Cerebellar nuclear complex (tissue), 1 donor: ENCODE results near the gene IGDCC3.

Experiments used
- DNase-seq, 2 experiments: peaks; one replicate each; lab custom pipeline; 2025; lab: John Stamatoyannopoulos, UW

The IGDCC3 gene

GRCh38 chr15:65388306-65389080 lies 10.7 kb upstream of the IGDCC3 start:
- no peak for DNase-seq

- DNase-seq: no peak
Observed at GRCh38 chr15:65386886-65387285, 9.1 kb upstream of the IGDCC3 start.

- no peak for DNase-seq
Observed at GRCh38 chr15:65386376-65386775, 8.6 kb upstream of the IGDCC3 start.

DNA sequence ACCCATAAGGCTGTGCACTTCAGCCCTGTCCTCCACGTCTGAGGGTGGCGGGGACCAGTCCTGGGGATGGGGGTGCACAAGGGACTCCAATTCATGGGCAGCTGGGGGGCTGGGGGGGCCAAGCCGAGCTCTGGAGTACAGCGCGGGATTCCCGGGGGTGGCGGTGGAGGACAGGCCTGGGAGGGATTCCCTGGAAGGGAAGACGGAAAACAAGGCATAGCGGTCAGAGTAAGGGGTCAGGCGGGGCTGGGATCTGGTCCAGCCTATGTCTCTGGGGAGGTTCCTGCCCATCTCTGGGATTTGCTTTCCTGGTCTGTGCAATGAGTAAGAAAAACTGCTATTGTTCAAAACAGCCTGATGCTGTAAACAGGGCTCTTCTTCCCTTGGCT lies 8.1 kb upstream of the IGDCC3 start:
- DNase-seq: no peak

DNA sequence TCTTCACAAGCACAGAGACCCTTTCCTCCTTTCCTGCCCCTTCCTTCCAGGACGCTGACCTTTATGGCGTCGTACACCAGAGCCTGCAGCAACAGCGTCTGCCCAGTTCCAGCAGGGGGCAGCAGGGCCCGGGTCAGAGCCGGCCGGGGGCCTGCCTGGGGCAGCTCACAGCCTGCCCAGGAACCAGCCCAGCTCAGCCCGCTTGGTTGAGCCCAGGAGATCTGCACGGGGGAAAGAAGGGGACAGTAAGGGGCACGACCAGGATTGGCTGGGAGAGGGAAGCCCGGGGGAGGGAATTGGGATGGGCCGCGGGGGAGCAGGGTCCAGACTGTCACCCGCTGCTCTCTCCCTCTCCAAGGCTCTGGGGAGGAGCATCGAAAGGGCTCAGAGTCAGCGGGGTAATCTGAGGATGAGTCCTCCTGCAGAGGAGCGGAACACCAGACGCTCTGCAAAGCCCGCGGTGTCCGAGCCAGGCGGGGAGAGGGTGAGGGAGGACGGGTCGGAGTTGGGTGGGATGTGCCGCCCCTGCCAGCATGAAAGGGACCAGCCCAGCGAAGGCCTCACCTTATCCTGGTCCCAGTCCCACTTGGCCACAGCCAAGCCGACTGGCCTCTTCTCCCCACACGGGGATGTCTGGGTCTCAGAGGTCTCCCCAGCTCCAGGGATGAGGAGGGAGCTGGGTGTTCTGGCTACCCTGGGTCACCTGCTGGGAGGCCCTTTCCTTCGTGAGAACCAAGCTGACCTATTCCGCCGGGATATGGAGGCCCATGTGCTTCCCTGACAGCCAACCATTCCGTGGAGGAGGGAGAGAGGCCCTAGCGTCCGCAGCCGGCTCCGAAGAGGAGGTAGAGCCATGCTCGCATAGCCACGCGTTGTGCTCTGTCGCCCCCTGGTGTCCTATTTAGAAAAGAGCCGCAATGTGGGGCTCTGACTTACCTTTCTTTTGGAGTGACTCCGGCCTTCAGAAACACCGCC lies 7.4 kb upstream of the IGDCC3 start:
- DNase-seq: peak; percentile 21 to 79

DNA sequence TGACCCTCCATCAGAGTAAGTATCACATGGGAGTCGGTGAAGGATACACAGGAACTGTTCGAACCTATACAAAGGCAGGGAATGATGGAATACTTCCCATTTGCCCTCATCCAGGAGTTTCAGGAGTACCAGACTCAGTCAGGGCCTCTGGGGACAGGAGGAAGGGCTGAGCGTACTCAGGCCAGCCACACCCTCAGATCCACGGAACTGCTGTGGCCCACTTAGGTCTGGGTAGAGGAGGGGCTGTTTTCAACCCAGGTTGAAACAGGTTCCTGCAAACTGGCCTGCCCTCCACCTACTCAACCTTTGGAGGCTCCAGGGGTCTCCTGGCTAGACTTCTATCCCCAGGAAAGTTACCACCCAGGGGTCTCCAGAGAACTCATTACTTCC lies 6.7 kb upstream of the IGDCC3 start:
- DNase-seq: no peak

GRCh38 chr15:65383991-65384390 lies 6.2 kb upstream of the IGDCC3 start:
- DNase-seq: no peak

GRCh38 chr15:65383456-65383855 lies 5.7 kb upstream of the IGDCC3 start:
- no peak for DNase-seq

- no peak for DNase-seq
Observed at GRCh38 chr15:65382921-65383320, 5.1 kb upstream of the IGDCC3 start.

- no peak for DNase-seq
Observed at GRCh38 chr15:65382146-65382491, 4.3 kb upstream of the IGDCC3 start.

- no peak for DNase-seq
Observed at GRCh38 chr15:65381445-65382145, 3.8 kb upstream of the IGDCC3 start.

GRCh38 chr15:65379986-65380385 lies 2.2 kb upstream of the IGDCC3 start:
- DNase-seq: no peak

DNA sequence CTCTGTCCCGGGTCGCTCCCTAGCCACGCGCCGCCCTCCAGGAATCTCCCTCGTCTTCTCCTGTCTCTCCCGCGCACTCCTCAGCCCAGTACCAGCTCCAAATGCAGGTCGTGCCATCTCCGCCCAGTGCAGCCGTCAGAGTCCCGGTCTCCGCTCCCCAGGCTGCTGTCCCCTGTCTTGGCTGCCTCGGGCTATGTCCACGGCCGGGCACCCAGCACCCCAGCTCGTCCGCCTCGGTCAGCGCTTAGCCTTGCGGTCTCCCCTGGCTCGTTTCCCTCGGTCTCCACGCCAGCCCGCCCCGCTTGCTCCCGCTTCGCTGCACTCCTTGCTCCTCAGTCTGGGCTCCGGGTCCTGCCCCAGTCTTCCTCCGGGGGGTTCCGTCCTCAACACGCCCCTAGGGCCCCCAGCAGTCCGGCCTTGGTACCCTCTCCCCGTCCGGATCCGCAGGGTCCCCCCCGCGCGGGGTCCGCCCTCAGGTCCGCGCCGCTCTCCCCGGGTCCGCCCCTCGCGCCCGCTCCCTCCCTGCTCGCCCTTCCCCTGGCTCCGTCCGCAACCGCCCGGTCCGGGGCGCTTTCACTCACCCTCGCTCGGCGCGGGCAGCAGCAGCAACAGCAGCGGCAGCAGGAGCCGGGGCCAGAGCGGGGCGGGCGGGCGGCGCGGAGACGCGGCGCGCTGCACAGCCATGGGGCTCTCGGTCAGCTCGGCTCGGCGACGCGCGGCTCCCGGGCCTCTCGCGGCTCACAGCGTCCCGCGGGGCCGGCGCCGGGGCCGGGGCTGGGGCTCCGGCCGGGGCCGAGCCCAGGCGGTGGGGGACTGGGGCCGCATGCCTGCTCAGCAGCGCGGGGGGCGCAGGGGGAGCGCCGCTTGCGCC lies 462 bp downstream of the IGDCC3 start:
- DNase-seq: no peak

GRCh38 chr15:65376767-65377104 lies 1.1 kb downstream of the IGDCC3 start:
- DNase-seq: no peak

- DNase-seq: no peak
Observed at GRCh38 chr15:65375871-65376607, 1.8 kb downstream of the IGDCC3 start.

GRCh38 chr15:65374821-65375401 lies 2.9 kb downstream of the IGDCC3 start:
- DNase-seq: no peak

GRCh38 chr15:65374334-65374733 lies 3.5 kb downstream of the IGDCC3 start:
- no peak for DNase-seq

DNA sequence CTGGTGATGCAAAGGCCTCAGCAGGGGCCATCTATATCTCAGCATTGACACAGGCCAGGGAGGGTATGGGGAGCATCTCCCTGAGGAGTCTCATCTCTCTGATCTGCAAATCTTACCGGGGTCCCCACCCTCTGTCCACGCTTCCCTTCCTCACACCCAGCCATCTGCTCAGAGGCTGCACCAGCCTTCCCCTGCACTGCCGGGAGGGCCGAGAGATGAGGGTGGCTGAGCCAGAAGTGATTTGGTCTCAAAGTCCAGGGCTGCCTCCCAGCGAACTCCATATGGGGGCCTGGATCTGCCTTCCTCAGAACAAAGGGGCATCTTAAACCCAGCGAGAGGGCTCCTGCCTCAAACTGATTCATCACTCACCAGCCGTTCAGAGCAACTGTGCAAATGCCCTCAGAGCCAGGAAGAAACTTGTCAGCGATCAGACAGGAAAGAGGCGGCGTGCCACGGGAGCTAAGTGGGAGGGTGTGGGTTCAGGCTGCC lies 4.6 kb downstream of the IGDCC3 start:
- no peak for DNase-seq

DNA sequence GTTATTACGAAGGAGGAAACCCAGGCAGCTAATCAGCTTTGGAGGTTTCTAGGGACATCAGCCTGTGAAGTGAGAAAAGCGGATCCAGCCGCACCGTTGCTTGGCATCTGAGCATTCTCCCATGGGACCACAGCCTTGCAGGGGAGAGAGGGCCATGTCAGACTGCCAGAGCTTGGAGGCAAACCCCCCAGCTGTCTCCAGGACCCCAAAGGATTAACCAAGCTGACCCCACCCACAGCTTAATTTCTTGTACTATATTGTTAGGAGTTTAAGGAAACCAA lies 5.1 kb downstream of the IGDCC3 start:
- DNase-seq: no peak

DNA sequence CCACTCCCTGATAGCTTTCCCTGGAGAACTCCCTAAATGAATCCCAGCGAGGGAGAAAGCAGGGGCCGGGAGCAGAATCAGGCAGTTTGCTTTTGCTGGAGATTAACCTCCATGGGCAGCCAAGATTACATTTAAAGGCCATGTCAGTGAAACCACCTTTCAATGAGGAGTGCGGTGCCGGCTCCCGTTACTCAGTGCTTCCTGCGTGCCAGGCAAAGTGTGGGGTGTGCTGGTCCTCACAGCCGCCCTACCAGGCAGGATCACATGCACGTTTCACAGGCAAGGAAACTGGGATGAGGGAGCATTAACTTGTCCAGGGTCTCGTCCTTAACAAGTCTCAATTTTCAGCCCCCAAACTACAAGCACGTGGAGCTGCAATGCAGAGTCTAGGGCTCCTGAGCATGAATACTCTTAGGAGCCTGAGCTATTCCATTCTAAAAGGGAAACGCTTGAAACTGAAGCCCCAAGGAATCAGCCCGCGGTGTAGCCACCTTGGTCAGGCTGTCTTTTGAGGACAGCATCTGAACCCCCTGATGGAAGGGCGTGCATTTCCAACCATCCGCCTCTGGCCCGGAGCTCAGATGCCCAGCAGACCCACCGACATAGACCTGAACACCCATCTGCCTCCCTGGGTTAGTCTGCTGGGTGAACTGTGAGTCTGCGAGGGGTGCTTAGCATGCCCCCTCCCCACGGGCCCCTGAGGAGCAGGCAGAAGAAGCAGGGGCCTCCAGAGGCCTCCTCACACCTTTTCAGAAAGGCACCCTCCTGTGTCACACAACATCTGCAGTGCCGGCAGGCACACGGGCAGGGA lies 5.6 kb downstream of the IGDCC3 start:
- no peak for DNase-seq
